HG03039 (cell line): ENCODE results near the gene C20orf96.
"Not testable (repeated sequence)": the region's sequence is repeated elsewhere in the genome, so short reads cannot be mapped to it uniquely, and the experiment has no call there.

Experiments
- ATAC-seq: cut with Tn5 transposase; IDR thresholded peaks from one replicate; pipeline ENCODE4 v1.9.1; 2021; ENCODE audit warnings: mild to moderate bottlenecking, moderate library complexity; ENCODE audit not compliant: unreplicated experiment

C20orf96 gene

GRCh38 chr20:290084-290831, at the start of gene C20orf96:
C20orf96 (minus strand) TSS chr20:290750; CDS start chr20:290610, 140 bp downstream.
- peak; percentile 80 for ATAC-seq

- ATAC-seq, result not testable (repeated sequence)
Observed at GRCh38 chr20:336040-336439, 45.5 kb upstream of the C20orf96 start.

GRCh38 chr20:334578-334977, 44.0 kb upstream of the C20orf96 start:
- ATAC-seq, result no peak

GRCh38 chr20:330233-331149, 39.9 kb upstream of the C20orf96 start:
- ATAC-seq, result no peak

GRCh38 chr20:329851-330232, 39.3 kb upstream of the C20orf96 start:
- no peak for ATAC-seq

GRCh38 chr20:328975-329695, 38.6 kb upstream of the C20orf96 start:
- ATAC-seq, result no peak

GRCh38 chr20:328027-328974, 37.8 kb upstream of the C20orf96 start:
- no peak for ATAC-seq

- ATAC-seq, result peak; percentile 19
Observed at GRCh38 chr20:327186-328026, 36.9 kb upstream of the C20orf96 start.

GRCh38 chr20:326645-327185, 36.2 kb upstream of the C20orf96 start:
- ATAC-seq, result no peak

- ATAC-seq, result no peak
Observed at GRCh38 chr20:325889-326644, 35.5 kb upstream of the C20orf96 start.

GRCh38 chr20:325045-325888, 34.7 kb upstream of the C20orf96 start, which contains the start of gene SOX12:
SOX12 (plus strand) TSS chr20:325552; CDS start chr20:325925, 373 bp downstream.
- peak; percentile 71 for ATAC-seq

GRCh38 chr20:324177-325044, 33.9 kb upstream of the C20orf96 start:
- ATAC-seq, result peak; percentile 45

GRCh38 chr20:316316-317068, 25.9 kb upstream of the C20orf96 start:
- no peak for ATAC-seq

- ATAC-seq, result no peak
Observed at GRCh38 chr20:313948-314347, 23.4 kb upstream of the C20orf96 start.

GRCh38 chr20:313402-313801, 22.9 kb upstream of the C20orf96 start:
- ATAC-seq, result no peak

GRCh38 chr20:312866-313265, 22.3 kb upstream of the C20orf96 start:
- no peak for ATAC-seq
